CD4-positive, alpha-beta T cell treated with Interleukin-15 for 1 hour (primary cell): ENCODE results near the gene RNGTT.
"Not testable (repeated sequence)": the region's sequence is repeated elsewhere in the genome, so short reads cannot be mapped to it uniquely, and the experiment has no call there.

Source experiments
- DNase-seq: peaks from one replicate; pipeline ENCODE4 v3.0.0-alpha.2; 2020

Gene RNGTT

GRCh38 chr6:88785478-88785877 is 177.9 kb downstream of the RNGTT start:
- DNase-seq, result no peak

DNA sequence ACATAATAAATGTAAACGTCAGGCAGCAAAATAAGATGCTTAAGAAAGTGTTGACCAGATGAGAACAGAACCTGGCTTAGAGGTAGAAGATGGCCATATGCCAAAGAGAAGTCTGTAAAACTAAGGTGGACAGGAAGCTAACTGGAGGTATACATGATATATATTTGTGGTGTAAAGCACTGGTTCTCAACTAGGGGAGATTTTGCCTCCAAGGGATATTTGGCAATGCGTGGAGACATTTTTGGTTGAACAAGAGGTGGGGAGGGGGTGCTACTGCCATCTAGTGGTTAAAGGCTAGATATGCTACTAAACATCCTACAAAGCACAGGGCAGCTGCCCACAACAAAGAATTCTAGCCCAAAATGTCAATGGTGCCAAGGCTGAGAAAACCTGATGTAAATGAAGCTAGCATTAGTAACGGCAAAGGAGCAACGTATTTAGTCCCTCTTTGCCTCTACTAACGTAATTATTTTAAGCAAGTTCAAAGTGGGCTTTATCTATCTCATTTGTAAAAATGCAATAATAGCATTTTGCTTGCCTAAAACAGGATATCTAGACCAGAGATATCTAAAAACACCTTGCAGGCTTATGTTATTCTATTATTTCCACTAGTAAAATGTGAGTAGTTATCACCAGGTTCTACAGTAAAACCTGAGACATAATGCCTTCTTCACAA is 182.6 kb downstream of the RNGTT start:
- peak; percentile 44 for DNase-seq

DNA sequence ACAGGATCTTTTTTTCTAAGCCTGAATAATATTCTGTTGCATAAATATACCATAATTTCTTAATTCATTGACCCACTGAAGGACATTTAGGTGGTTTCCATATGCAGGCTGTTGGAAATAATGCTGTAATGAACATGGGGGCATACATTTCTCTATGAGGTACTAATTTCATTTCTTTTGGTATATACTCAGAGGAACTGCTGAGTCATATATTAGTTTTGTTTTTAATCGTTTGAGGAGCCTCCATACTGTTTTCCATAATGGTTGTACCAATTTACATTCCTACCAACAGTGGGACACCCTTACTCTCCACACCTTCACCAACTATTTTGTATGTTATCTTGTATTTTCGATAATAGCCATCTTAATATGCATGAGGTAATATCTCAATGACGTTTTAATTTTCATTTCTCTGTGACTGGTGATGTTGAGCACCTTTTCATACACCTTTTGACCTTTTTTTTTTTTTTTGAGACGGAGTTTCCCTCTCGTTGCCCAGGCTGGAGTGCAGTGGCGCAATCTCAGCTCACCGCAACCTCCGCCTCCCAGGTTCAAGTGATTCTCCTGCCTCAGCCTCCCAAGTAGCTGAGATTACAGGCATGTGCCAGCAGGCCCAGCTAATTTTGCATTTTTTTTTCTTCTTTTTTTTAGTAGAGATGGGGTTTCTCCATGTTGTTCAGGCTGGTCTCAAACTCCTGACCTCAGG is 187.4 kb downstream of the RNGTT start:
- no peak for DNase-seq

DNA sequence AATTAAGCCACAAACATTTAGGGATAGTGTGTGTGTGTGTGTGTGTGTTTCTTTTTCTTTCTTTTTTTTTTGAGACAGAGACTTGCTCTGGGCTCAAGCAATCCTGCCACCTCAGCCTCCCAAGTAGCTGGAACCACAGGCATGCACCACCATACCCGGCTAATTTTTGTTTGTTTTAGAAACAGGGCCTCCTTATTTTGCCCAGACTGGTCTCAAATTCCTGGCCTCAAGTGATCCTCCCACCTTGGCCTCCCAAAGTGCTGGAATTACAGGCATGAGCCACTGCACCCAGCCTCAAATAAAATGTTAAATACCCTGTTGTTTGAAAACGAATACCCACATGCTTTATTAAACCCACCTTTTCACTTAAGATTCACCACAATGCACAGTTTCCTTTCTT is 195.3 kb downstream of the RNGTT start:
- not testable (repeated sequence) for DNase-seq

DNA sequence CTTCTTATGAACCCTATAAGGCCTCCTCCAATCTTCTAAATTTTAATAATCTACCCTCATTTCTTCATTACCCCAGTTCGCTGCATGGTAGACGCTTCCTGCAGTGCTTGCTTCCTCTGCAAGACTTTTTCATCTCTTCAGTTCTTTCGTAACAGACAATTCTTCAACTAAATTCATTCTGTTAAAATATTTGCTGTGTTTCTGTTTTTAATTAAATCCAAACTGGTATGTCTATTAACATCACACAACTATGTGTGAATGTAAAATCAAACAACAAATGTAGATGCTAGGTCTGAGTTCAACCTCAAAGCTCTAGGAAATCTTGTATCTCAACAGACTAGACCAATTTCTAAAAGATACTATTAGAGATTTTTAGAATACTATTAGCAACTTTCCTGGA is 199.3 kb downstream of the RNGTT start:
- DNase-seq, result no peak

- no peak for DNase-seq
These were observed 200.3 kb downstream of the RNGTT start for GRCh38 chr6:88763160-88763559.

DNA sequence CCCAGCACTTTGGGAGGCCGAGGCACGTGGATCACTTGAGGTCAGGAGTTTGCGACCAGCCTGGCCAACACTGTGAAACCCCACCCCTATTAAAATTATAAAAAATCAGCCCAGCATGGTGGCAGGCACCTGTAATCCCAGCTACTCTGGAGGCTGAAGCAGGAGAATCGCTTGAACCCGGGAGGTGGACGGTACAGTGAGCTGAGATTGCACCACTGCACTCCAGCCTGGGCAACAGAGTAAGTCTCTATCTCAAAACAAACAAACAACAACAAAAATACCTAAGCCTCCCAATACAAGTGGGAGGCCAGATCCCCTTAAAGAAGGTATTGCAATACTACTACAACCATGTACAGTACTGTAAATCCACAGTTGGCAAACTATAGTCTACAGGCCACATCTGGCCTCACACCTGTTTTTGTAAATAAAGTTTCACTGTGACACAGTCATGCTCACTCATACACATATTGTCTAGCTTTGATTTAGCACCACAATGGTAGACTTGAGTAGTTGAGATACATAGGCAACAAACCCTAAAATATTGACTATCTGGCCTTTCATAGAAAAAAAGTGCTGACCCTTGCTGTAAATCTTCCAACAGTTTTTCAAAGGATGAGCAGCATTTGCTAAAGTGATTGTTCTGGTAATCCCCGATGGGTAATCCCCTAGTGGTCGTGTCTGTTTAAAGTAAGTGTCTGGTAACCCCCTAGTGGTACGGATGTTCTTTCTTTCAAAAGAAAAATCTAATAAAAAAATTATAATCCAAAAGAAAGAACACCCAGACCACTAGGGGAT is 202.0 kb downstream of the RNGTT start:
- DNase-seq, result no peak

GRCh38 chr6:88760091-88760490 is 203.3 kb downstream of the RNGTT start:
- DNase-seq, result no peak

DNA sequence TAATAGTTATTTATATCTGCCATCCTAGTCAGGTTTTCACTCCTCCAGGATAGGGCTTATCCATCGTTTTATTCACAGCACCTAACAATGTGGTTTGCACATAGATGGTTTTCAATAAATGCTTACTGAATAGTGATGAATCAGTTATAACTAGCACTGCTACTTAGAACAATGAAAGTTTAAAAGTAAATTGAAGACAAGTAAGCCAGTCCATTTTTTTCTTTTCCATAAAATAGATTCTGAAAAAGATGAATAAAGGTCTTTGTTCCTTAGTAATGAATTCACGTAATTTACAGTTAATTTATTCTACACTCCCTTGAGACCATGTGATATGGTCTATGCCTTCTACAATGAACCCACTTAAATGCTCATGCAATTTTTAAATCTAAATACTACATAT is 212.5 kb downstream of the RNGTT start:
- DNase-seq, result no peak

- DNase-seq, result no peak
These were observed 213.6 kb downstream of the RNGTT start for GRCh38 chr6:88749849-88750248.

DNA sequence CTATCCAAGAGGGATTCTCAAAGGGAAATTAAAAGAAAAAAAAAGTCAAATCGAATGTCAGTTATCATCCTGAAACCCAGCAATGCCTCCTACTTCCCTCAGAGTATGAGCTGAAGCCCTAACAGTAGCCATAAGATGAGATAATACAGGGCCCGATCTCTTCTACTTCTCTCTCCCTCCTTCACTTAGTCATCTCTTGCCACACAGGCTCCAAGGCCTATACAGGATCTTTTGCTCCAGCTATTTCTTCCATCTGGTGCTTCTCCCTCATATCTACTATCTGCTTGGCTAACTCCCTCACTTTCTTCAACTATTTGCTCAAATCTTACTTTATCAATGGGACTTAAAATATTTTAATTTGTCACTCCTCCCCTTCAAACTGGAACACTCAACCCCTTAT is 215.3 kb downstream of the RNGTT start:
- no peak for DNase-seq

DNA sequence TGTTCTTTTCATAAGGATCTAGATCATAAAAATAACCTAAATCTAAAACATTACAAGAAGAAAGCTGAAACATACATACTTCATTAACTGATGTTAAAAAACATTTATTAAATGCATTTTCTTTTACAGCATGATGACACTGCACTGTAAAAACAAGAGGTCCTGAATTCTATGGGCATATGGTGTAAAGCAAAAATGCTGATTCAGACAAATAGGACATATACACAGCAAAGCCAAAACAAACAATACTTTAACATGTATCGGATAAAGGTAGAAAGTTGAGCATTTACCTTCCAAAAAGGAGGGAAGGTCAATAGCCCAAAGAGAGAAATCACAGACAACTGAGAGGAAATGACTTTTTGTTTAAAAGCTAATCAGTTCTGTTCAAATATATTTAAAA is 221.5 kb downstream of the RNGTT start:
- no peak for DNase-seq

GRCh38 chr6:88741071-88741470 is 222.3 kb downstream of the RNGTT start:
- DNase-seq, result no peak

DNA sequence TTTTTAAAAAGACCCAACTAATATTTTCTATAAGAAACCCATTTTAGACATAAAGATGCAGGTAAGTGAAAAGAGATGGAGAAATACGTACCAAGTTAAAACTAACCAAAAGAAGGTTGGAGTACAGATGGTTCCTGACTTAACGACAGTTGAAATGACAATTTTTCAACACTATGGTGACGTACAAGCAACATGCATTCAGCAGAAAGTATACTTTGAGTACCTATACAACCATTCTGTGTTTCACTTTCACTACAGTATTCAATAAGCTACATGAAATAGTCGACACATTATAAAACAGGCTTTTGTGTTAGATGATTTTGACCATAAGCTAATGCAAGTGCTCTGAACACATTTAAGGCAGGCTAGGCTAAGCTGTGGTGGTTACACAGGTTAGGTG is 228.9 kb downstream of the RNGTT start:
- DNase-seq, result no peak

GRCh38 chr6:88730611-88731011 is 232.8 kb downstream of the RNGTT start:
- no peak for DNase-seq

DNA sequence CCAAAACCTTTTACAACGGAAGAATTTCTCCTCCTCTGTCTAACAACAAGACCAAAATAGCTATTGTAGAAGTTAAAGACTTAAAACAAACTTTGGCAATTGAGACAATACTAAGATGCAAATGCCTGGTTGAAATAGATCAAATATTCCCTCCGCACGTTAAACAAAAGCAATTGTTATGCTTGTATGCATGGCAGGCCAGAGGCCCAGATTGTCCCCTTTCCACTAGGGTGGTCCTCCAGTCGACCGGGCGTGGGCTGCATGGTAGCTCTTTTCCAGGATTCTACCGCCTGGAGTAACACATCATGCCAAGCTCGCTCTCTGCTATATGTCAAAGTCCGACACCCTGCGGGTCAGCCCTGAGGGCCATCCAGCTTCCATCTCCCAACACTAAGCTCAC is 234.7 kb downstream of the RNGTT start:
- no peak for DNase-seq

- DNase-seq, result not testable (repeated sequence)
These were observed 237.0 kb downstream of the RNGTT start for GRCh38 chr6:88726409-88726808.

GRCh38 chr6:88725111-88725975 is 238.1 kb downstream of the RNGTT start:
- DNase-seq, result no peak

GRCh38 chr6:88722686-88723085 is 240.7 kb downstream of the RNGTT start:
- DNase-seq, result no peak

GRCh38 chr6:88716399-88716798 is 247.0 kb downstream of the RNGTT start:
- DNase-seq, result not testable (repeated sequence)

DNA sequence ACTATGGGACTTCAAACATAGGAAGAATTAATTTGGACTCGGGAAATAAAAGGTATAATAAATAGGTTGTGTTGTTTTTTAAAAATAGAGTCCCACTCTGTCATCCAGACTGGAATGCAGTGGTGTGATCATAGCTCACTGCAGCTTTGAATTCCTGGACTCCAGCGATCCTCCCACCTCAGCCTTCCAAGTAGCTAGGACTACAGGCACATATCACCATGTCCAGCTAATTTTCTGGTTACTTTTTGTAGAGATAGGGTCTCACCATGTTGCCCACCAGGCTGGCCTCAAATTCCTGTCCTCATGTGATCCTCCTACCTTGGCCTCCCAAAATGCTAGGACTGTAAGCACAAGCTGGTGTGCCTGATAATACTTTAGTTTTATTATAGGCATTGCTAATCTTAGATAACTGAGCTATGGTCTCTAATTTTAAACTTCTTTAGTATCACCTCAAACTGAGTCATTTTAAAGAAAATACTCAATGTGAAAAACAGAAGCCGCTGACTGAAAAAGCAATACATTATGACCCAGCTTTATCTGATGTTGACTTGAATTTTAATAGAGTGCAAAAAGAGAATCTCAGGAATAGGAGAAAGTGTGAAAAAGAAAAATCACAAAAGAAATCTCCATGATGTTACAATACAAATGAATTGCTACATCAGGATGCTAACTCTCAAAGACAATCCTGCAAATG is 251.0 kb downstream of the RNGTT start:
- no peak for DNase-seq

DNA sequence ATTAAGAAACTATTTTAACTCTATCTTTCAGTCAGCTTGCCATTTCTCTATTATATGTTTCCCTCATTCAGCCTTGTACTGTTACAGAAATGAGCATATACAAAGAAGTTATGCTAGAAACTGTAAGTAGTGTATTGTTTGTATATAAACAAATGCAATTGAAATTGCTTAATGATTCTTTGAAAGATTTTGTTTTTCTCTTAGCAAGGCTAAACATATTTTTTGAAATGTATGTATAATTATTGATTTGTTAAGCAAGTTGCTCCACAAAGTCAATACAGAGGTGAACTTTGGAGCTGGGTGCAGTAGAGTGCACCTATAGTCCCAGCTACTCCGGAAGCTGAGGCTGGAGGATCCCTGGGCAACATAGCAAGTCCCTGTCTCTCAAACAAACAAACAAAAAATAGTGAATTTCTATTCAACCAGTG is 253.6 kb downstream of the RNGTT start:
- DNase-seq, result no peak
